GM19438 (cell line): ENCODE data around the gene ATP1A2.
A peak's percentile ranks its signal among the peaks of the same experiment; 100 is the strongest.

ENCODE experiments used
- ATAC-seq: cut with Tn5 transposase; IDR thresholded peaks from one replicate; pipeline ENCODE4 v1.9.1; 2021; ENCODE audit warnings: low read depth; ENCODE audit not compliant: unreplicated experiment

The ATP1A2 gene

DNA sequence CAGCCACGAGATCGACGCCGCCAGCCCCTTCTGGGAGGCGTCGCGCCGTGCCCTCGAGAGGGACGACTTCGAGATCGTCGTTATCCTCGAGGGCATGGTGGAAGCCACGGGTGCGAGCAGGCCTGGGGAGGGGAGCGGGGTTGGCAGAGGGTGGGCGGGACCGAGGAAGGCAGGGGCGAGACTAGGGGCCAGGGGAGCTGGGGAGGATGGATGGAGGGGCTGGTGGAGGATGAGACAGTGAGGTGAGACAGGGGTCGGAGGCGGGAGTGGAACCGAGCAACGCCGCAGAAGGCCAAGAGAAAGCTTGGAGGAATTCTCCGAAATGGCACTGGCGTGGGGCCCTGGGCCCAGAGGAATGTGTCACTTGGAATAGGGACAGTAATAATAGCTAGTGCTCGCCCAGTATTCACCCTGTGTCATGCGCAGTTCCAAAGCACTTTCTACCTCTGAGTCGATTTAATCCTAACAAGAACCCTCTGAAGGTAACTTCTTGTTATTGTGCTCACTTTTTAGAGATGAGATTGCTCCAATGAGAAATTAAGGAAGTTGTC, 30.7 kb upstream of the ATP1A2 start:
- no peak for ATAC-seq

DNA sequence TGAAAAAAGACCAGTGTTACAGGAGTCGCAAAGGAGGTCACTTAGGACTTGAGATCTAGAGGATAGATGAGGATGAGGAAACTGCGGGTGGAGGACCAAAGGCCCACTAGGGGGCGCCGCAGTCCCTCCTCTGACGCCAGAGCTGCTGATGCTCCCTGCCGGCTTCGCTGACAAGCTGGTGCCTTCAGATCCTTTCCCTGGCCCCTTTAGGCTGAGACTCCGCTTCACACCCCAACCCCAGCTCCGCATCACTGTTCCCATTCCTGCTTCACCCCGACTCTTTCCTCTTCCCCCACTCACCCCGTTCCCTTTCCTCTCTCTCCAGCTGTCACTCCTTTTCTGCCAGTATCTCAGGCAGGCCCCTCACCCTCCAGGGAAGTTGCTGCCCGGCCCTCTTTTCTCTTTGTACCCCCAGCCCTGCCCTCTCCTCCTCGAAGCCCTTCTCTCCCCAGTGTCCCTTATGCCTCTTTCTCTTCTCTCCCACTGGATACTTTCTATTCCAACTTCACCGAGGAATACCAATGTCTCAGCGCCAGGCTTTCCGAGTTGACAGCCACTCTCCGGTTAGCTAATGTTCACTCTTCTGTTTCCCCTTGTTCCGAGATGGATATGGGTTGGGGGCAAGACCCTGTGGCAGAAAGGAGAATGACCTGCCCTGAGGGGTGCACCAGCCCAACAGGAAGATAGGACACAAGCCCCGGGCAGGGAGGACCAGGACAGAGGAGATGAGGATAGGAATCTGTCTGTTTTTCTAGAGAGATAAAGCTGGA, 29.7 kb upstream of the ATP1A2 start:
- no peak for ATAC-seq

DNA sequence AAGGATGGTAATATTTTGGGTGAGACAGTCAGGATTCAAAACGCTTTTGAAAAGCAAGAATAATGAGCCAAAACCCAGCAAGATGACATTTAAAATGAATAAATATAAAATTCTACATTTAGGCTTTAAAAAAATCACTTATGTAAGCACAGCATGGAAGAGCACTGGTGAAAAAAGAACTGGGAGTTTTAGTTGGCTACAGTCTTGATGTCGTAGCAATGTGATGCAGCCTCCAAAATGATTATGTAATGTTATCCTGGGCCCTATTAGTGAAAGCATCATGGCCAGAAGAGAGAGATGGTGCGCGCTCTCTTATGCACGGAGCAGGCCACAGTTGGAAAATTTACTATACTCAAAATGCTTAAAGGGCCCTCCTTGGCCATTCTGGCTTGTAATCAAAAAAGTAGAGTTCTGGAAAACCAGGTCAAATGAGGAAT, 29.1 kb upstream of the ATP1A2 start:
- no peak for ATAC-seq

DNA sequence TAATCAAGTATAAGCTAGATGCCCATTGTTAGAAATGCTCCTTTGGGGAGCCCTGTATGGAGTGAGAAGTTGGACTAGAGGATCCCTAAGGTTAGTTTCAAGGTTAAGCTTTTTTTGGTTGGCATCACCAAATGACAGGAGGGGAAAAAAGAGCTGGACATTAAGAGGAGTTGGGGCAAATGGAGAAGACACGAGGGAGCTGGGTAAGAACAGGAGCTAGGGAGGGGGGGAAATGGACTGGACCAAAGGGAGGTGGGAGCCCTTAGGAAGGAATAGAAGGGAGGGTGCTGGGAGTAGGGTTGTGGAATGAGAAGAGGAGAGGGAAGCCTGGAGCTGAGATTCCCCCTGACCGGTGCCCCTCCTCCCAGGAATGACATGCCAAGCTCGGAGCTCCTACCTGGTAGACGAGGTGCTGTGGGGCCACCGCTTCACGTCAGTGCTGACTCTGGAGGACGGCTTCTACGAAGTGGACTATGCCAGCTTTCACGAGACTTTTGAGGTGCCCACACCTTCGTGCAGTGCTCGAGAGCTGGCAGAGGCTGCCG, 28.4 kb upstream of the ATP1A2 start:
- no peak for ATAC-seq

DNA sequence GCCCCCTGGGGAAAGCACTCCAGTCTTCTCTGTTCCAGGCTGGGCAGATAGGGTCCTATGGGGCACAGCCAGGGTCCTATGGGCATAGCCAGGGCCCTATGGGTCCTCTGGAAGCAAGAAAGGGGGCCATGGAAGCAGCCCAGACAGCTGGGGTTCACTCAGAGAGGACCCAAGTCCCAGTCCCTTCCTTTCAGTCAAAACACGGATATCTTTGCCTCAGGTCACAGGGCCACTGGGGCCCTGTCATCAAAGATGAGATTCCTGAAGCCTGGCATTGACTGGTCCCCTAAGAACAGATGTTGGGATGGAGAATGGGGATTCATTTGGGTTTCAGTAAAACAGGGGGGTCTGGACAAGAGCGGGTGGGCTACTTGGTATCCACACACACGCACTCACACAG, 25.7 kb upstream of the ATP1A2 start:
- ATAC-seq, result no peak

DNA sequence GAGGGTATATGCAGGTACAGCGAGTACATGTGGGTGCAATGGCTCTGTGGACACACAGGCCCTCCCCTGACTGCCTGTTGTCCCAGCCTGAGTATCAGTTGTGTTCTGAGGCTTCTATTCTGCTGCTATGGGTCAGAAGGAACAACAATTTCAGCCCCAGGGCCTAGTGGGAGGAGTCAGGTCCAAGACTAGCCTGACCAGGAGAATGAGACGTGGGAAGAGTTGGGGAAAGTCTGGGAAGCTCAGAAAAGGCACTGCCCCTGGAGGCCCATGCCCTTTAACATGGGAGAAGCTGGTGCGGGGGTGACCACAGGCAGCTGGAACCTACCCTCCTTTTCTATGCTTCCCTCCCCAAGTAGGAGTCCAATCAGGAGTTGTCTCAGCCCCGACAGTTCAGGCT, 24.8 kb upstream of the ATP1A2 start:
- no peak for ATAC-seq

DNA sequence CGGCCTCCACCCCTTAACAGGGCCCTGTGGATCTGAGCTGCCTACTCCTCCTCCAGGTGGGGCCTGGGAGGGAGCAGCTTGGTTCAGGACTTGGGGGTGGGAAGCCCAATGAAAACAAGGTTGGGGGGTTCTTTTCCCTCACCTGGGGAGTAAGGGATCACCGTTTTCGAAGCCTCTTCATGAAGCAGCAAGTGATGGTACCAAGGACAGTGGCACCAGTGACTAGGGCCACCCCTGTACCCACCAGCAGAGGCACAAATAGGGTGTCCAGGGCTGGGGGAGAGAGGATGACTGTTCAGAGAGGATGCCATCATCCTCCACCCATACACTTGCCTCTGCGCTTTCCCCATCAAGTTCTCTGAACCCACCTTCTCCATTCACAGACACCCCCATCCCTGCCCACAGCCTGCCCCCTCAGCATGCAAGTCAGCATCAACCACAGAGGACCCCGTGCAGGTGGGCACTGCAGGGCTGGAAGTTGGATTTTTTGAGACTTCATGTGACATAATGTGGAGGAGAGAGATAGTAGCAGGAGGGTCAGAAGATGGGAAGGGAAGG, 23.8 kb upstream of the ATP1A2 start:
- no peak for ATAC-seq

DNA sequence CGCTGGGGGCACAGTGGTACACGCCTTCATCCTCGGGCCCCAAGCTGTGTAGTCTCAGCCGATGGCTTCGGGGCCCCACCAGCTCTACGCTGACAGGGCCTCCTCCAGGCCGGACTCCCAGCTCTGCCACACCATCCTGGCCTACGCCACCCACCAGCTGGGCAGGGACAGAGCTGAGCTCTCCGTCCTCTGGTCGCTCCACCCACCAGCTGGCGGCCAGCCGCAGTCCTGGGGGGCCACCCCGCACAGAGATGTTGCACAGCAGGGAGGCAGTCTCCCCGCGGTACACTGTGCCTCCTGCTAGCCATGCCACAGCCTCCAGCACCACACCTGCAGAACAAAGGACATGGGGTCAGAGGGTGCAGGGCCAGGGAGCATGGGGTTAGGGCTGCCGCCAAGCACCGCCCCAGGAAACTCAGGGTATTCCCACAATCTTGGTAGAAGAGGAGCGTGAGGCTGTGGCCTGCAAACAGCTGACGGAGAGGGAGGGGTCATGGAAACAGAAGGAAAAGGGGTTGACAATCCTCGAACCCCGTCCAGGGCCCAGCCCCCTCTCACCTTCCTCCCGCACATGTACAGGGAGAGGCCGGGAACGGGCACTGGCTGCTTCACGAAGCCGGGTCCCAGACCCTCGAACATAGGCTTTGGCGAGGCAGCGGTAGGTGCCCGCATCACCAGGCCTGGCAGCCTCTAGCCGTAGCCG, 23.0 kb upstream of the ATP1A2 start:
- ATAC-seq, result no peak

DNA sequence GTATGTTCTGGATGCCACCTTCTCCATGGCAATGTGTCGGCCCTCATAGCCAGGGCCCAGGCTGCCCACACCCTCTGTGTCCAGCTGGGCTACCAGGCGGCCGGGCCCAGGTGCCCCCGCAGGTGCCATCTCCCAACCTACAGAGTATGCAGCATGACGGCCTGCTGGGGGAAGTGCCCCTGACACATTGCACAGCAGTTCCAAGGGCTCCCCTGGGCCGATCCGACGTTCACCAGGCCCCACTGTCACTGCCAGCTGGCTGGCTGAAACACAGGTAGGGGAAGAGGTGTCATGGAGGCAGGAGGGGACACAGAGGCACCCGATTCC, 22.5 kb upstream of the ATP1A2 start:
- ATAC-seq, result no peak

DNA sequence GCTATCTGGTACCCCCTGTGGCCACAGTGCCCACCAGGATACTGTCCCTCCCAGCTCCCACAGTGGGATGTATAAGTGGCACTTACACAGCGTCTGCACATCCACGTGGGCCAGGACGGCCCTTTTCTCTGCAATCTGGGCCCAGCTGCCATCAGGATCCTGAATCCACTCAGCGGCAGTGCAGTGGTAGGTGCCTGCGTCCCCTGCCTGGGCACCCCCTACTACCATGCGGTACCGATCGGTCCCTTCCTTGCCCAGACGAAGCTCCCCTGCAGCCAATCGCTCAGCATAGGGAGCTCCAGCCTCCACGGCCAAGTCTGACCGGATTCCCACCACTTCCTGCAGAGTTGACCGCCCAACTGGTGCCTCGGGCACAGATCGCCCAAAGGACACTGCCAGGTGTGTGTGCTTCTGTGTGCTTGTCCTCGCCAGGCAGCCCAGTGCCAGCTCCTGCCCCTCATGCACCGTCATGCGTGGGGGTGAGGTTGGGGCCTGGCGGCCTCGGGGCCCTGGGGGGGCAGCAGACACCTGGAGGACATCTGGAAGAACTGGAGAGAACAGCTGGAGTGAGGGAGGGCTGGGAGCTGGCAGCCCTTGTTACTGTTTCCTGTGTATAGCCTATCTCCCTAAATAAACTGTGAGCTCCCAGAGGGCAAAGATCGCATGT, 21.8 kb upstream of the ATP1A2 start:
- no peak for ATAC-seq

DNA sequence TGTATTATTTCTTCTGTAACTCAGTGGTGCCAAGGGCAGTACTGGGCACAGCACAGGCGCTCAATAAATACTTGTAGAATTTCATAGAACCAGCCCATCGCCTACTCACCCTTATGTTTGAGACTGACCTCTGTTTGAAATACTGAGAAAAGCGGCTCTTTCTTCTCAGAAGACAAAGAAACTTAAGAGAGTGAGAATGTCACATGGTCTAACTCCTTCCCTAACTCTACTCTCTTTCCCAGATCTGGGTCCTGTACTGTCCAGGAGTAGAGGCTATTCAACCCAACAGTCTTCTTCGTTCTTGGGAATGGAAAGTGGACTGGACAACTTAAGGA, 21.3 kb upstream of the ATP1A2 start:
- ATAC-seq, result no peak

DNA sequence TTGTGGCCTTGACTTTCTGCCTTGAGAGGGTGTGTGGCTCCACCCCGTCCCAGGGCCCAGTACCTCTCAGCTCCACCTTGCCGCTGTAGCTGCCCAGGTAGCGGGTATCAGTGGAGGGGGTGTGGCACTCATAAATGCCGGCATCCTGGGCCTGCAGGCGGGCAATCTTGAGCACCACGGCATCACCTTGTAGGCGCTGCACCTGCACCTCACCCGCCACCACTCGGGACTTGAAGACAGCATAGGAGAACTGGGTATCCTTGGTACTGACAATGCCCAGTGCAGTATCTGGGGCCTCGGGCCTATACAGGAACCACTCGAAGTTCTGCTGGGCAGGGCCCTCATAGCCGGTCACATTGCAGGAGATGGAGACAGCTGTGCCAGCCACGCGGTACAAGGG, 20.8 kb upstream of the ATP1A2 start:
- ATAC-seq, result no peak

DNA sequence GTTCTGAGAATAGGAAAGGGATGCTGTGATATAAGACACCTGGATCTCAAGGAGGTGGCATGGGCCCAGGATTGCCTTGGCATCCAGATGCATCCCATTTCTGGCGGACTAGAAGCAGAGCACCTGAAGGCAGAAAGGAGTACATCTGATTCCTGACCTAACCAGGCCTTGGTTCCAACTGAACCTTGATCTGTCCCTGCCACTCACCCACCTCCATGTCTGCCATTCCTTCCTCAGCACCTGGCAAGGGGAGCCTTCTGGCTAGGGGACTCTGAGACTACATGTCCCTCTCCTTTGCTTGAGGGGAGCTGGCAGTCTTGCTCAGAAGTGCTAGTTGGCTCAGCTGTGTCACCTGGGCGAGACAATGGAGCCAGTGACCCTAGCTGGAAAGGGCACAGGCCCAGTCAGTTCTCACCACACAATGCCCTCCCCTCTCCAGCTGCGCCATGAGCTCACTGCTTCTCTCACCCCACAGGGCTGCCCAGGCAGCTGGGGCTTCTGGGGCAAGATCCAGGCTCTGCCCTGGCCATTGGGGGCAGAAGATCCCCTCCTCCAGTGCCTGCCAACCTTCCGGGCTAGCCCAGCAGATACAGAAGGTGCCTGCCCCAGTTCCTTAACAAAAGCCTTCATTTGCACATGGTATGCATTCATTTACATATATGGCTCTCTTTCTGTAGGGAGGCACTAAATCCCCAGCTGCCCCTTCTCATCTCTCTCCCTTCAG, 20.0 kb upstream of the ATP1A2 start:
- ATAC-seq, result no peak

DNA sequence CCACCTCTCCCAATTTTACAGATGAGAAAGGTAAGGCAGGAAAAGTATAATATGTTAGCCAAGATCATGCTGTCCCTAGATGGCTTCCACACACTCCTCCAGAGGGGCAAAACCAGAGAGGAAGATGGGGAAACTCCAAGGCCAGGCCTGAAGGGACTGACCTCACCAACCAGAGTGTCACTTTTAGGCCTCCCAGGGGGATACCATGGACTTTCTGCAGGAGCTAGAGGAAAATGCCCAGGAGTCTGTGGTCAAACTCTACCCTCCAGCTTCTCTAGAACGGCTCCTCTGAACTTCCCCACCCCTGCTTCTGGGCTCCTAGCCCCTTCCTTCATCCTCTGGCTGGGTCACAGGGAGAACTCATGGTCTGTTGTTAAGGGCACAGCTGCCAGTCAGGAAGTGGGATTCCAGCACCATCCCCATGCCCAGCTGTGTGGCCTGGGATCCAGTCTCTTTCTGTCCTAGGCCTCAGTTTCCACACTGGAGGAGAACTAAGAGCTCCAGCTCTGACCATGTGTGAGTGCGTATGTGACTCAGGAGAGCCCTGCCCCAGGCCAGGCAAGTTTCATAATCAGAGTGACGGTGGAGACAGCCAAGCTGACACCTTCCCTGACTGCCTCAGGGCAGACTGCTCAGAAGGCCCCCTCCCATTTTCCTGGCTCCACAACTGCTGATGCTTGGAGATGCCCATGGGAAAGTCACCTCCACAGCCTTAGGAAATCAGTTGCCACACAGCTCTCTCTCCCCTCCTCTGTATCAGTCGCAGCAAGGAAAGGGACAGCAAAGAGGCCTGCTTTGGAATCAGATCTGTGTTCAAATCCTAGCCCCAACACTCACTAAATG, 19.1 kb upstream of the ATP1A2 start:
- no peak for ATAC-seq

DNA sequence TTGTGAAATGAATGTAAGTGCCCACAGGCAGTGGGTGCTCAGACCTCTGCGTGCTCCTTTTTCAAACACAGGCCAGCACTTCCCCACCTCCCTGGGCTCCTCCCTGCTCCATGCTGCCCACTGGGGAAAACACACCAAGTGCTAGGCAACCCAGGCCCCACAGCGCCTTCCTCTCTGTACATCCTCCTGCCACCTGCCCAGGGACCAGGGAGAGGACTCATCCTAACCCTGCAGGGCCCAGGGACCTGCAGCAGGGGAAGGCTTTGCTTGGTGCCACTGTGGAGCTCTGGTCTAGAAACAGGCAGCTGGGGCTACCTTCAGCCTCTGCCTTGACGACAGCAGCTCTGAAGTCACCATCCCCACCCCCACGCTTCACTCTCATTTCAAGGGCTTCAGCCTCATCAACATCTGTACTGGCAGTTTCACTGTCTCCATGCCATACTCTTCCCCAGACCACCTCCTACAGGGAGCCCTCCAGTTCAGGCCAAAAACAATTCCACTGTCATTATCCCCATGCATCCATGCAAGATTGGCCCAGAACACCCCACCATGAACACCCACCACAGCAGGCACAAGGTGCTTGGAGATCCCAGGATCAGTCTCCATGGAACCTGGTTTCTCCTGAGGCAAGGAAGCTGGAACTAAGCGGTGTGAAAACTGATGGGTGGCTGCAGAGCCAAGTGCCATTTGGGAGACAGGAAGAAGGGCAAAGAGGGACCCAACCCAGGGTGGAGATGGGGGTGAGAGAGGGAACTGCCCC, 18.2 kb upstream of the ATP1A2 start:
- ATAC-seq, result no peak

DNA sequence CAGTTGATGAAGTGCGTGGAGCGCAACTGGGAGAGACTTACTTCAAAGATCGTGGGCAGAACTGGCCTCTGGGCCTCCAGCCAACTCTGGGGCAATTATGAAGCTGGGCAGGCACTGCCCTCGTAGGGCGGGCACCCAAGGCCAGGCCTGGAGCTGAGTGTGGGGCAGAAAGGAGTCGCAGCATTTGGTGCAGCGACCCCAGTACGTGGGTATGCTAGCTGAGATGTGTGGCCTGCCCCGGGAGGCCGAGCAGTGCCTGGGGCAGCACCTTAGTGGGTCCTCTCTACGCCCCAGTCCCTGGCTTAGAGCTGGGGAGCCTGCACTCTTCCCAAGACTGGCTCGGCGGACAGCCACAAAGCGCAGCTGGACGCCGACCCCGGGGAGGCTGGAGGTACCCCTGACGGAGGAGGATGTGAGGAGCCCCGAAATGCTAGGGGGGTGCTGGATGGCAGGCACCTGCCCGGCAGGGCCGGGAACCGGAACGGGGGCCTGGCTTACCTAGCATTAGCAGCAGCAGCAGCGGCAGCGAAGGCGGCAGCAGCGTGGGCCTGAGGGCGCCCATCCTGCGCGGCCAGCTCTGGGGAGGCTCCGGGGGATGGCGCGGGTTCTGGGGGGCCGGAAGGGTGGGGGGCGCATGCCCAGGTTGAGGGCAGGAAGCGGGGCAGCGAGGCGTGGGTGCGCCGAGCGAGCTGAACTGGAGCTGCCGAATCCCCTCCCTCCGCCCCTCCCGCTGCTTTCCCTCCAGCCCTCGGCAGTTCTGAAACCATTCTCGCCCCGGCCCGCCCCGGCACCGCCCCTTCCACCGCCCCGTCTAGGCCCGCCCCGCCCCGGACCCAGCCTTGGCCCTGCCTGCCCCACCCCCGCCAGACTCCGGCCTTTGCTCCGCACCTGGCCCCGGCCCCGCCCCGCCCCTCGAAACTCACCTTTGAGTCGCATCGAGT, 17.4 kb upstream of the ATP1A2 start, which contains the start of gene IGSF8:
Gene IGSF8, minus strand, starts transcription at position 709 of the 941 bp plus-strand sequence. Its CDS starts 147 bp downstream, at position 562.
- peak; percentile 46 for ATAC-seq

DNA sequence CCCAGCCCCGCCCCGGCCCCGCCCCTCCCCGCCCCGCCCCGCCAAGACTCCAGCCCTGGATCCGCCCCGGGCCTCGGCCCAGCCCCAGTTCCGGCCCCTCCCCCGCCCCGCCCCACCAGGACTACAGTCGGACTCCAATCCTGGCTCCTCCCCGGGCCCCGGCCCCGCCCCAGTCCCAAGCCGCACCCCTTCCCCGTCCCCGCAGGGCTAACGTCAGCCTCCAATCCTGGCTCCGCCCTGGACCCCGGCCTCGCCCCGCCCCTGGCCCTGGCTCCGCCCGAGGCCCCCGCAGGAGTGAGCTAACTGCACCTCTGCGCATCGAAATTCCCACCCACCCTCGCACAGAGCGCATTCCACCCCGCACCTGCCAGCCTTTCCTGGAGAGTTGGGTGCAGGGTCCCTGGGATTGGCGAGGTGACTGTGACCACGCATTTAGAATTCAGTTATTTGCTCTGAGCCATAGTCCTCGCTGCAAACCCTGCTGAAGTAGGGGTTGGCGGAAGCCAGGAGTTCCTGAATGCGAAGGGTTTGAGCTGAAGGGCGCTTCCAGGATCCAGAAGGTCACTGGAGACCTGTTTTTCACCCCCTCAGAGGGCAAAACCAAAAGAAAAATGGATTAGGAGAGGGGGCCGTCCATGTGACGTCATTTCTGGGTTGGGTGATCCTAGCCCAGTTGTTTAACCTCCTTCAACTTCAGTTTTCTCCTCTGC, 16.6 kb upstream of the ATP1A2 start:
- ATAC-seq, result peak; percentile 67
